Measurements from ENCODE around the gene PKP2.

The PKP2 gene

DNA sequence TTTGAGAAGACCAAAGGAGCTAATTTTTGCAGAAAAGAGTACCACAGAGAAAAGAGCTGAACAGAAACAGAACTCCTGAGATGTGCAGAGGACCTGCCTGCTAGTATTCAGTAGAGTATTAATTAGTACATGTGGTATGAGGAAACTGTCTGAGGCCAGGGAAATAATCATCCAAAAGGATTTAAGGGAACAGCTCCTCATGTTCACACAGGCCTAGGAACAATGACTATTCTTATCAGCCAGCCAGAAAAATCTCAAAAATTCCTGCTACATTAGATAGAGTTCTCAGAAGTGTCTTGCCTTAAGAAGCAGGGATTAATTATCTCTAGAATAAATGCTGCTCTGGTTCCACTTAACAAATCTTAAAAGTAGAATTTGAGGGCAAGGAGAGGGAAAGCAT is 36.4 kb downstream of the PKP2 start:
- DNase-seq: no peak

GRCh38 chr12:32859389-32859788 is 37.2 kb downstream of the PKP2 start:
- DNase-seq: no peak

- DNase-seq: no peak
These were observed 41.9 kb downstream of the PKP2 start for GRCh38 chr12:32854716-32855115.

- no peak for DNase-seq
These were observed 42.5 kb downstream of the PKP2 start for GRCh38 chr12:32854097-32854496.

DNA sequence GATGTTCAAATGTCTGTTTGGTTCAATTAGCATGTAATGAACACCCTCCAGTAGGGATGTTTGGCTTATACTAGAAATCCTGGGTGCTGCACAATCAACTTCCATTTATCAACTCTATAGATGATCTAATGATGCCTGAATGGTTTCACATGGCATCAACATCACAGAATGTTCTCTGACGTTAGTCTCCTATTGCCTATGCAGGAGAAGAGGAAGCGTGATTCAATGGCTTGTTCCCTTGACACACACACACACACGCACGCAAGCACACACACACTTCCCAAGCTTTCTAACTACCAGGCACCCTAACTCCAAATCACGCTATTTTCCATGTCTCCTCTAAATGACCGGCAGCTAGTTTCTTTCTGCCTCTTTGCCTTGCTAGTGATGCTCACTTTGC is 49.3 kb downstream of the PKP2 start:
- DNase-seq: no peak

- DNase-seq: no peak
These were observed 50.5 kb downstream of the PKP2 start for GRCh38 chr12:32846053-32846452.

DNA sequence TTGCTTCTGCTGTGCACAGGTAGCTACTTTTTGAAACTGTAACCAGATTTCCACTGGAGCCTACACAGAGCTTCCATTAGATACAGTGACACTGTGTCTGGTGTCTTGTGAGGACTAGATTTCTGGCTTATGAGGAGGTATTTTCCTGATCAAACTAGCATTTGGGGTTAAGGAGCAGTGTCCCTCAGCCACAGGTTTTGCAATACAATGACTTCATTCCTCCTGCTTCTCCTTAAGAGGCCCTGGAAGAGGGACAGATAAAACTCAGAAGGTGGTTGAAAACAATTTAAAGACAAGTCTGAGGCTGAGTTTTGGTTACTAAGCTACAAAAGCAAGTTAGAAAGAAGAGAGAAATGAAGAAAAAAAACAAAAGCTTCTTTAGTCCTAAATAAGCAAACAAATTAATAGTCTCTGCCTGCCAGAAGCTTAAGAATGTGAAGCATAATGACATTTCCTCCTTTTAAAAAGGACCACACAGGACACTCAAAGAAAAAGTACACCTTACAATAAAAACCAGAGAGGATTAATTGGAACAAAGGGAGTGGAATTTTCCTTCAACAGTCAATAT is 53.0 kb downstream of the PKP2 start:
- no peak for DNase-seq

DNA sequence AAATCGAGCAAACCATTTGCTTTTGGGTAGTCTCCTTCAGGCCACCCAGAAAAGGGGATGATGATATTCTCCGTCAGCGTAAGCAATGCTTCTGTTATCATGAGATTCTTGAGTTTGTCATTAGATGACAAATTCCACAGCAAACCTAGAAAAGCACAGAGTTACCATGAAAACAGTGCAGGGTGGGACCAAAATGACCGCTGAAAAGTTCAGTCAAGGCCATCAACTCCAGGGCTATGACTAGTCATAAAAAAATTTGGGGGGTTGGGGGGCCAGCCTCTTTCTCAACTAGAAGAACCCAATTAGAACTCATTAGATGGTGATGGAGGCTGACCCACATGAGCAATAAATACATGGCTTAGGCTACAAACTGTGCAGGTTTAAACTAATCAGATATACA is 55.5 kb downstream of the PKP2 start:
- no peak for DNase-seq

- no peak for DNase-seq
These were observed 56.7 kb downstream of the PKP2 start for GRCh38 chr12:32839828-32840227.

DNA sequence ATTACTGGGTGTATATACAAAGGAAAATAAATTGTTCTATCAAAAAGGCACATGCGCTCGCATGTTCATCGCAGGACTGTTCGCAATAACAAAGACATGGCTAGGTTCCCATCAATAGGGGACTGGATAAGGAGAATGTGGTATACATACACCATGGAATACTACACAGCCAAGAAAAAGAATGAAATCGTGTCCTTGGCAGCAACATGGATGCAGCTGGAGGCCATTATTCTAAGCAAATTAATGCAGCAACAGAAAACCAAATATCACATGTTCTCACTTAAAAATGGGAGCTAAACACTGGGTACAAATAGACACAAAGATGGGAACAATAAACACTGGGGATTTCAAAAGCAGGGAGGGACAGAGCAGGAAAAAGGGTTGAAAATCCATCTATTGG is 58.6 kb downstream of the PKP2 start:
- no peak for DNase-seq

GRCh38 chr12:32836710-32837109 is 59.9 kb downstream of the PKP2 start:
- no peak for DNase-seq

DNA sequence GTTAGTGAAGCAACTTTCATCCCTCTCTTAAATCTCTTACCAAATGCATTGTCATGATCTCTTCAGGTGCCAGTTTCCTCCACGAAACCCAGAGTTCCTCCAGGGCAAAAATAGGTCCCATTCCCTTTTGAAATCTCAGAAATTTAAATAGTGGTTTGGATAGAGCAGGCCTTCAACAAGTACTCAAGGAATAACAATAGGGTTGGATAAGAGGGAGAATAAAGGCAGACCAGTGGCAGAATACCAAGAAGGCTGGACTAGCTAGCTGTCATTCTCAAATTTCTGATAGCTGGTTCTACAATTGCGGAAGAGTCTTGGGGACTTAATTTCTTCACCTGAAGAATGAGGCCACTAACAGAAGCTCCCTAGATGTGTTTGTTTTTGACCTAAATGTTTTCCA is 62.5 kb downstream of the PKP2 start:
- no peak for DNase-seq

- no peak for DNase-seq
These were observed 68.0 kb downstream of the PKP2 start for GRCh38 chr12:32828552-32828951.

DNA sequence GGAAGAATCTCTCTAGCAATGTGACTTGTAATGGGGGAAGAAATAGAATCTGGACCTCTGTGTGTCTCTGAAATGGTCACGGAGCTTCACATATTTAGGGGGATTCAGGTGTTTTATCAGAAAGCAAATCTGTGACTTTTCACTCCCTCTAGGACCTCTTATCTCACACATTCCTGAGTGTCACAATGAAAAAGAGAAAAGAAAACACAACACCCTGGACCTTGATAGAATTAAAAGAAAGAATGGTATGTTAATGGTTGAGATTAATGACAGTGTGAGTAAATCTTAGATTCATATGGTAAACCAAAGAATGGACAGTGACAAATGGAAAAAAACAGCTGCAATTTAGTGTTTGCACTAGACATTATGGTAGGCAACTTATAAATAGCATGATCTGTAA is 68.5 kb downstream of the PKP2 start:
- no peak for DNase-seq

DNA sequence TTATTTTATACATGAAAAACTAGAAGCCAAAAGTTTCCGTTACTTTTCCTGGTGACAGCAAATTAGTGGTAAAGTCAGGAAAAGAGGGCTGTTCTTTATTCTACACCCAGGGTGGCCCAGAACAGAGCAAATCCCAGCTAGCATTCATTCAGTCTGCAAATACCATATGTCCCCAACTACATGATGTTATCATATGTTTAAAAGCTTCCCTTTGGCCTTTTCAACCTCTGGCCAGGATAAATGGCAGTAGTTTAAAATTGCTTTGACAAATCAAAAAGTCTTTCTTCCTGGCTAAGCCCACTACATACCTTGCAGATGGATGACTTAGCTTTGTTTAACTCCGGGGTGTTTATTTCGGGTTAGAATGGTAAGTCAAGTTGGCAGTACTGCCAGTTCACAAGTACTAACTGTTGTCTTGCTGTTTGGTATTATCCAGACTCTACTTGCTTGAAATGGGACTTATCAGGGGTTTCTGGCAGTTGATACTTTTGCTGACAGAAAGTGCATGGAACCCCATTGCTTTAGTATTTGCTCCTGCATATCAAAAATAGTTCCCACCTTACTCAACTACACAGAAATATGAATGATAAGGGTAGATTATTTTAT is 69.7 kb downstream of the PKP2 start:
- no peak for DNase-seq

DNA sequence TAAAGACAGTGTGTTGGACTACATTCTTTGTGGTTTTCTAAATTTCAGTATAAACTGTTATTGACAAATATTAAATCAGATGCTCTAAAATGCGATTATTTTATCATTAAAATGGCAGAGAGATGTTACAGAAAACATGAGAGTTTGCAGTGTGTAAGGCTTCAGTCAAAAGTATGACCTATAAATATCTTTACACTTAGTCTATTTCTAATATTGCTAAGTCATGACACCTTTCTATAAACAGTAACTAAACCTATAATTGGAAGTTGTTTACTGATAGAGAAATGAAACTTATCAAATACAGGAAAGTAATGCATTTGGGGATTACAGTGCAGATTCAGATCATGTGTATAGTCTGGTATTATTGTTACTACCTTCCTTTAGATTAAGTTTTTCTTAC is 72.0 kb downstream of the PKP2 start:
- no peak for DNase-seq

GRCh38 chr12:32822344-32822743 is 74.2 kb downstream of the PKP2 start:
- DNase-seq: no peak

GRCh38 chr12:32821710-32822109 is 74.9 kb downstream of the PKP2 start:
- DNase-seq: no peak

DNA sequence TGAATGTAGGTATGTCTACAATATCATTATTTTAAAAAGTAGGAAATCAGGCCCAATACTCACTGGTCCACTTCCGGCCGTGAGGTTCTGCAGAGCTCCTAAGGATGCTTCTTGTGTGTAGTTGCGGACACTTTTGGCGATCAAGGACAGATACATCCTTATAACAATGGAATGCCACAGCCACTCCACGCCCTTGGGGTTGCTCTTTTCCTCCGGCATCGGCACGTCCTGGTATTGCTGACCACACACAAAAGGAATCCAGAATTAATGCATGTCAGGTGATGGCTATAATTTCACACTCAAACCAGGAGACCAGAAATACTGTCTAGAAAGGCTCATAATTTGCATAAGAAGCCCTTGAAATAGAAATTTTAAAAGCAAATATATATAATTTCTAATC is 75.3 kb downstream of the PKP2 start:
- DNase-seq: no peak

DNA sequence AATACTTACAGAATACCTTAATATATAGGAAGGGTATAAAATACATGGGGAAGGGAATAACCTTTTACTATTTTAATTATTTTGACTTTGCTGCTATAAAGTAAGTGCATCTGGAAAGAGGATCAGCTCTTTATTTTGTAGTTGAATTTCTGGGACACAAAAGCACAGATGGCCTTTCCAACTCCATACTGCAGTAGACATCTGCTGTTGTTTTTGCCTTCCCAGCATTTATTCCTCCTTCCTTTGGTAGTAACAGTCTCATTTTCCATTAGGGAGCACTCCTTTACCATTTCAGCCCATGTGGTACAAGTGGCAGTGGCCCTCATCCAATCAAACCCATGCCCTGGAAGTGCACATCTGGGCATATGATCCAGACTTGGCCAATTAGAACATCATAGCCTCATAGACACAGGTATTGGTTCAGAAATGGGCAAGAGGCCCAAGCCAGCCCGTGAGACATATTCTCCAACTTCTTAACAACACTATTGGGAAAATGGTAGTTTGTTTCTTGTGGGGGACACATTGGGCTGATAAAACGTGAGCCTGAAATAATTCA is 76.1 kb downstream of the PKP2 start:
- no peak for DNase-seq

DNA sequence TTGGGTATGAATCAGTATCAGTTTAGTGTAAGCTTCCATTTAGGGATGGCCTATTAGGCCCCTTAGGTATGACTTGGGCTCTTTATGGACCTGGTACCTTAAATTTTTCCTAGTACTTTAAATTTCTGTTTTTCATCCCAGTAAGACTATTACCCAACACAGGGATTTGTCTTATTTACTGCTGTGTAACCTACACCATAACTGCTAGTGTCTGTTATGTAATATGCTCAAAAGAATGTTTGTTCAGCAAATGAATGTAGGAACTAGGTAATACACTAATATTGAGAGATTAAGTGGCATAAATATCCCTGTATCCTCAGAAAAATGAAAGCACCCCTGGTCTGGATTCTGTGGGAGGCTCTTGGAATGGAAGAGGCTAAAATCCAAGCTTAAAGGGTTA is 77.2 kb downstream of the PKP2 start:
- DNase-seq: no peak

DNA sequence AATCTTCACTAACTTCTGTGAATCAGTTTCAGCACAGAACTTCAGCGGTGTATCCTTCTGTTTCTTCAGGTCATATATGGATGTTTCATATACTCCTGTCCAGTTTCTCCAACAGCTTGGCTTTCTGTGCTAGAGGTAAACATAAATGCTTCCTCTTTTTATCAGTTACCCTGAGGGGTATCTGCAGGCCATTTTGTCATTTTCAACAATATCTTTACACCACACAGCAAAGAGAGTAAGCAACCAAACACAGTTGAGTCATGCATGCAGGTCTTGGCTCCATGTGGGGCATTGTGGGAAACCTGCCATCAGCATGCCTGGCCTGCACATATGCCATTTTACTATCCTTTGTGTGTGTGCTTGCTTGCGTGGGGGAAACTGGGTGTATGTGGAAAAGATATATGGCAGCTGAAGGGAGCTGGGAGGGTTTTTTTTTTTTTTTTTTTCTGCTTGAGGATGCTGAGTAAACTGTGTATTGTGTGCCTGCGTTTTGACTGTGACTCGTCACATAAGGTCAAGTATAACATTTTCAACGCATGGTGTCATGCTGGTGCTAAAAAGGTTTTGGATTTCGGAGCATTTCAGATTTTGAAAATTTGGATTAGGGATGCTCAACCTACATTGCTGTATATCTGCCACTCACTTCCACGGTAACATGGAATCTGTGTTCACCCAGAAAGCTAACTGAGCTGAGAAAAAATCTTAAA is 84.7 kb downstream of the PKP2 start:
- no peak for DNase-seq

DNA sequence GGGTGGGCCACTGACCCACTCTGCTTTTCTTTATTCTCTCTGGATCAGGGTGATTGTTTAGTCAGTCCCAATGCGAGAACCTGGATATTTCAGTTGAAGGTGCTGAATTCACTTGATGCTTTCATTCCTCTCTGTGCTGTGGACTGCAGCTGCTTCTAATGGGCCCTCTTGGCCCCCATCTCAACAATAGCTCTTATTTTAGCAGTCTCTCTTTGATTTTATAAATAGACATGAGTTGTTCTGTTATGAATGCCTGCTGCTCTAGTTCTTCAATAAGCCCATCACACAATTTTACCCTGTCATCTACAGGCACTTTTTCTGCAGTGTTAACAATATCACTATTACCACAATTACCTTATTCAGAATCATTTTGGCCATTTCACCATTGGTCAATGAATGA is 86.7 kb downstream of the PKP2 start:
- DNase-seq: no peak

- DNase-seq: no peak
These were observed 87.4 kb downstream of the PKP2 start for GRCh38 chr12:32809196-32809595.
